ENCODE results near the gene SDK1. TPM values are rescaled to one million over a fixed set of nuclear protein-coding genes. Genes with fewer than 3 reads are reported as not detected.

Gene SDK1
- total and polyA plus RNA-seq, 2 experiments from 2014 or later: 2.1 to 10.0 TPM

GRCh38 chr7:3408814-3409595 lies 108.0 kb downstream of the SDK1 start:
- no peaks in the 10 kb centered on the region for H3K9me3 Mint-ChIP-seq
- Histone ChIP-seq H3K4me1 (ENCODE audit: insufficient read depth) (no peaks in the 10 kb centered on the region), H3K27ac (ENCODE audit: low read depth) (no peak overlapping the region), H3K27me3 (ENCODE audit: insufficient read depth) (no peaks in the 10 kb centered on the region), H3F3A (replicated peaks; ENCODE audit: low read depth) (no peaks in the 10 kb centered on the region), H3K79me2 (replicated peaks; ENCODE audit: insufficient read depth) (no peaks in the 10 kb centered on the region), H4K20me1 (replicated peaks; ENCODE audit: insufficient read depth) (no peaks in the 10 kb centered on the region), H3K36me3 (ENCODE audit: insufficient read depth) (no peaks in the 10 kb centered on the region), H2AFZ (no peak overlapping the region), H3K9me2 (ENCODE audit: insufficient read depth) (no peaks in the 10 kb centered on the region), H3K4me2 (no peak overlapping the region), H3K4me3 (no peak overlapping the region)
- H3K27ac Mint-ChIP-seq: no peak overlapping the region
- no peak overlapping the region for H3K4me3 Mint-ChIP-seq
- no peak for TF ChIP-seq STAT1 (IDR thresholded peaks at IDR 0.05; ENCODE audit: unreplicated experiment)
- no peak for TF ChIP-seq ZNF462 (CRISPR knock-in tag; IDR thresholded peaks at IDR 0.05)
- no peak for TF ChIP-seq EZH2 (IDR thresholded peaks at IDR 0.05; ENCODE audit: low read depth, unreplicated experiment)
- TF ChIP-seq ETS1 (IDR thresholded peaks at IDR 0.05): no peak
- TF ChIP-seq POLR2AphosphoS5 (IDR thresholded peaks at IDR 0.05; ENCODE audit: low read depth): no peak
- no peak for TF ChIP-seq EZH2phosphoT487 (IDR thresholded peaks at IDR 0.05; ENCODE audit: unreplicated experiment)
- no peak for TF ChIP-seq ZNF331 (CRISPR knock-in tag; IDR thresholded peaks at IDR 0.05; ENCODE audit: low read depth)
- TF ChIP-seq NANOG (IDR thresholded peaks at IDR 0.05; ENCODE audit: borderline replicate concordance): no peak
- TF ChIP-seq JUNB (IDR thresholded peaks at IDR 0.05; ENCODE audit: unreplicated experiment): no peak
- no peak for TF ChIP-seq REST (IDR thresholded peaks at IDR 0.05; ENCODE audit: unreplicated experiment)
- TF ChIP-seq ZNF114 (CRISPR knock-in tag; IDR thresholded peaks at IDR 0.05): no peak
- no peak for TF ChIP-seq CREB1 (CRISPR knock-in tag; IDR thresholded peaks at IDR 0.05; ENCODE audit: low read depth)
- TF ChIP-seq, protein P1, sequence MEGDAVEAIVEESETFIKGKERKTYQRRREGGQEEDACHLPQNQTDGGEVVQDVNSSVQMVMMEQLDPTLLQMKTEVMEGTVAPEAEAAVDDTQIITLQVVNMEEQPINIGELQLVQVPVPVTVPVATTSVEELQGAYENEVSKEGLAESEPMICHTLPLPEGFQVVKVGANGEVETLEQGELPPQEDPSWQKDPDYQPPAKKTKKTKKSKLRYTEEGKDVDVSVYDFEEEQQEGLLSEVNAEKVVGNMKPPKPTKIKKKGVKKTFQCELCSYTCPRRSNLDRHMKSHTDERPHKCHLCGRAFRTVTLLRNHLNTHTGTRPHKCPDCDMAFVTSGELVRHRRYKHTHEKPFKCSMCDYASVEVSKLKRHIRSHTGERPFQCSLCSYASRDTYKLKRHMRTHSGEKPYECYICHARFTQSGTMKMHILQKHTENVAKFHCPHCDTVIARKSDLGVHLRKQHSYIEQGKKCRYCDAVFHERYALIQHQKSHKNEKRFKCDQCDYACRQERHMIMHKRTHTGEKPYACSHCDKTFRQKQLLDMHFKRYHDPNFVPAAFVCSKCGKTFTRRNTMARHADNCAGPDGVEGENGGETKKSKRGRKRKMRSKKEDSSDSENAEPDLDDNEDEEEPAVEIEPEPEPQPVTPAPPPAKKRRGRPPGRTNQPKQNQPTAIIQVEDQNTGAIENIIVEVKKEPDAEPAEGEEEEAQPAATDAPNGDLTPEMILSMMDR (conservative IDR thresholded peaks at IDR 0.05; ENCODE audit: low read depth in 2 of 2): no peak
- ATAC-seq (no peak), DNase-seq (ENCODE audit: low spot score) (no peak)
- H3K36me3 Mint-ChIP-seq (ENCODE audit: low read depth): no peaks in the 10 kb centered on the region
- H3K27me3 Mint-ChIP-seq (ENCODE audit: insufficient read depth, low read depth, poor library complexity): no peaks in the 10 kb centered on the region
- 0 out of 3 replicates have a peak, but pooled peaks cover 3% of the 10 kb centered on the region for H3K4me1 Mint-ChIP-seq

Measured in GM23338 (cell line).